Measurements from ENCODE around the gene PDZD7.

GRCh38 chr10:101019440-101019703 is 11.6 kb downstream of the PDZD7 start:
- TF ChIP-seq CTCF (tag by site-specific recombination; IDR thresholded peaks at IDR 0.05) = no peak
- no peak for TF ChIP-seq ZNF747 (tag by site-specific recombination; IDR thresholded peaks at IDR 0.05)
- no peak for TF ChIP-seq BCL11A (tag by site-specific recombination; IDR thresholded peaks at IDR 0.05; ENCODE audit: low read depth)
